HG02678 (cell line): ENCODE measurements around the gene MARK1.
"Not testable (repeated sequence)": the region's sequence is repeated elsewhere in the genome, so short reads cannot be mapped to it uniquely, and the experiment has no call there.

Experiments used
- ATAC-seq: cut with Tn5 transposase; IDR thresholded peaks from one replicate; pipeline ENCODE4 v1.9.1; 2021; ENCODE audit warnings: mild to moderate bottlenecking, moderate library complexity; ENCODE audit not compliant: unreplicated experiment

MARK1 gene

DNA sequence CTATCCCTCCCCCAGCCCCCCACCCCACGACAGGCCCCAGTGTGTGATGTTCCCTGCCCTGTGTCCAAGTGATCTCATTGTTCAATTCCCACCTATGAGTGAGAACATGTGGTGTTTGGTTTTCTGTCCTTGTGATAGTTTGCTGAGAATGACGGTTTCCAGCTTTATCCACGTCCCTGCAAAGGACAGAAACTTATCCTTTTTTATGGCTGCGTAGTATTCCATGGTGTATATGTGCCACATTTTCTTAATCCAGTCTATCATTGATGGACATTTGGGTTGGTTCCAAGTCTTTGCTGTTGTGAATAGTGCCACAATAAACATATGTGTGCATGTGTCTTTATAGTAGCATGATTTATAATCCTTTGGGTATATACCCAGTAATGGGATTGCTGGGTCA is 77.7 kb downstream of the MARK1 start:
- not testable (repeated sequence) for ATAC-seq

DNA sequence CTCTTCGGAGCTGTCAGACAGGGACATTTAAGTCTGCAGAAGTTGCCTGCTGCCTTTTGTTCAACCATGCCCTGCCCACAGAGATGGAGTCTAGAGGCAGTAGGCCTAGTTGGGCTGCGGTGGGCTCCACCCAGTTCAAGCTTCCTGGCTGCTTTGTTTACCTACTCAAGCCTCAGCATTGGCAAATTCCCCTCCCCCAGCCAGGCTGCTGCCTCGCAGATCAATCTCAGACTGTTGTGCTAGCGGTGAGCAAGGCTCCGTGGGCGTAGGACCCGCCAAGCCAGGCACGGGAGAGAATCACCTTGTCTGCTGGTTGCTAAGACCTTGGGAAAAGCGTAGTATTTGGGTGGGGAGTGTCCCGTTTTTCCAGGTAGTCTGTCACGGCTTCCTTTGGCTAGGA is 83.2 kb downstream of the MARK1 start:
- not testable (repeated sequence) for ATAC-seq

DNA sequence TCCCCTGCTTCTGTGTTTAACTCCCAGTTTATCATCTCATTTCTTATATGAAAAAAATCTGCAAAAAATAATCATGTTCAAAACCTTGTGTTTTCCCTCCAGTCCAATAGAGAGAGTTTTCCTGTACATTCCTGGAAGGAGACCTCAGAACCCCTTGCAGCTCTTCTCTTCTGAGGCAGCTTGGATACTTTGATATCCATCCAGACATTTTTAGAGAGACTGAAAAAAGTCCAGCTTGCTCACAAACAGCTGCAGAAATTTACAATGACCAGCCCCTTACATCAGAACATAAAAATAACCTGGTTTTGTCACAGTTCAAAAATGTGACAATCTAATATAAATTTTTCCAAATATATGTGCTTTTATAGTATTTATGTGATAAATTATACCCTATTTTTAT is 88.9 kb downstream of the MARK1 start:
- ATAC-seq: no peak

DNA sequence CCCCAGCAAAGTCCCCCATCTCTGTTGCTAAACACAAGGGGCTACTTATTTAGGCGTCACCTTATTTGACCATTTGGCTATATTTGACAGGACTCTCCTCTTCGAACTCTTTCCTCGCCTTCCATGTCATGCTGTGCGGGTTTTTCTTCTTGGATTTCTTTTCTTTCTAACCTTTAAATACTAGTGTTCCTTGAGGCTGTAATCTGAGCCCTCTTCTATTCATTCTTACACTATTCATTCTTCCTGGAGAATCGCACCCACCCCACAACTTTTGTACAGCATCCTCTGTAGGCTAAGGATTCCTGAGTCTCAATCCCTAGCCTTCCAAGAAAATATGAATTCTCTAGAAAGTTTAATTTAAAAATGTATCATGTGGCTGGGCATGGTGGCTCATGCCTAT is 100.5 kb downstream of the MARK1 start:
- ATAC-seq: no peak

DNA sequence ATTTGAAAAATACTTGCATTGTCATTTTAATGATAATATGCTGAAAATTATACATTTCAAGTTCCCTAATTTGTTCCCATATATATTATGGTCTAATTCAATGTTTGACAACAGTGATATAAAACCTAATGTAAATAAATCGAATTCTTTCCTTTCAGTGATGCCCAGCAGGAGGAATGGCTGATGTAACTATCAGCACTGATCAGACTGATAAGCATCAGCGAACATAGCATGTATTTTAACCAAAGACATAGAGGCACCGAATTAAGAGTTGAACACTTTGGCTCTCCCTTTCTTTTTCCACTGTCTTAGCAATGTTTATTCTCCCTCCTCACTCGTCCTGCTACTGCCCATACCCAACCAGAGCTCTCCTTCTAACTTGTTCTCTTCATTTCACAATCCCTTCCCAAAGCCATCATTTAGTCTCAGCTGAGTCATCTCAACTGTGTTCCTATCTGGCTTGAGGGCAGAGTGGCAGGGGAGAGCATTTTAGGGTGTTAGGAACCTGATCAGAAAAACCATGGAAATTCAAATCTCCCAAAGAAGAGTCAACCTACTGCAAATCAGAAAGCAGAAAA is 103.4 kb downstream of the MARK1 start:
- ATAC-seq: no peak

DNA sequence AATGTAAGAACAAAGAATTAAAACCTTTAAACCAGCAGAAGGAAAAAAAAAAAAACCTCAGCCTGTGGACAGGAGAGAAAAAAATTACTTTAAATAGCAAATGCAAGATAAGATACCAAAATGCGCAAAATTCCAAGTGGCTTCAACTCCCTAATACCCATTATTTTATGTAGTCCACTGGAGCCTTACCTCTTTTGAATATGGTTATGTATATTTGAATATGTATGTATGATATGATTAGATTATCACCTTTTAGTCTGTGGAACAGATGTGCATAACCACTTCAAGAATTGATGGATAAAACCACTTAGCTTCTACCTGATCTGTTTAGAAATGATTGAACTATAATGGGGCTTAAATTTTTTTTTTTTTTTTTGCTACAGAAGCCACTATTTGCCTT is 109.8 kb downstream of the MARK1 start:
- ATAC-seq: no peak

DNA sequence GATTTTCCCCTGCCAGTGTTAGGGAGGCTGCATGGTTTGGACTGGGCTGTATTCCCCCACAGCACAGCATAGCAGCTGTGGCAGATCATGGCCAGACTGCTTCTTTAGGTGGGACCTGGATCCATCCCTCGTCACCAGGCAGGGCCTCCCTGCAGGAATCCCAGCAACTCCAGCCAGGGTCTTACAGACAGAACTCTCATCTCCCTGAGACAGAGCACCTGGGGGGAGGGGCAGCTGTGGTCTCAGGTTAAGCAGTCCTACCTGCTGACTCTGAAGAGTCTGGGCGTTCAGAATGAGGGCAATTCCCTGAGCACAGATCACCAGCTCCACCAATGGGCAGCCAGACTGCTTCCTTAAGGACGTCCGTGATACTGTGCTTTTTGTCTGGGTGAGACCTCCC is 114.3 kb downstream of the MARK1 start:
- no peak for ATAC-seq

DNA sequence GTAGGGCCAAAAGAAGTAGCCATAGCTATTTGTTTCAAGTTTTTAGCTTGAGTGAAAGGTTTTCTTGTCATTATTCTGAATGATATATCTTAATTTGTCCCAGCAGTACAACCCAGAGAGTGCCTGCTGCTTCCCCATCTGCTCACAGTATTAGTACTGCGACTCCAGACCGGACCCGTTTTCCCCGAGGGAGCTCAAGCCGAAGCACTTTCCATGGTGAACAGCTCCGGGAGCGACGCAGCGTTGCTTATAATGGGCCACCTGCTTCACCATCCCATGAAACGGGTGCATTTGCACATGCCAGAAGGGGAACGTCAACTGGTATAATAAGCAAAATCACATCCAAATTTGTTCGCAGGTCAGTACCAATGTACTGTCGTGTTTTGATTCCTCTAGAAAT is 125.1 kb downstream of the MARK1 start:
- ATAC-seq: no peak

DNA sequence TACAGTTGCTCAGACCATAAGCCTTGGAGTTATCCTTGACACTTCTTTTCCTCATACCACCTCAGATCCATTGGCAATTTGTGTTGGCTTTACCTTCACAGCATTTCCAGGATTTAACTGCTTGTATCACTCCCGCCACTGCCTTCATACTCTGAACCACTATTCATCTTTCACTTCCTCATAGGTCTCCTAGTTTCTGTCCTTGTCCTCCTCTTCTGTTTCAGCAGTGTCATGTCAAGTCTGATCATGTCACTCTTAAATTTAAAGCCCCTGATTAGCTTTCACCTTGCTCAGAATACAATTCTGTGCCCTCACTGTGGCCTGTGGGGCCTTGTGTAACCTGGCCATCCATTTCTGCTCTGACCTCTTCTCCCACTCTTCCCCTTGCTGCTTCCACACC is 127.6 kb downstream of the MARK1 start:
- peak; percentile 92 for ATAC-seq

DNA sequence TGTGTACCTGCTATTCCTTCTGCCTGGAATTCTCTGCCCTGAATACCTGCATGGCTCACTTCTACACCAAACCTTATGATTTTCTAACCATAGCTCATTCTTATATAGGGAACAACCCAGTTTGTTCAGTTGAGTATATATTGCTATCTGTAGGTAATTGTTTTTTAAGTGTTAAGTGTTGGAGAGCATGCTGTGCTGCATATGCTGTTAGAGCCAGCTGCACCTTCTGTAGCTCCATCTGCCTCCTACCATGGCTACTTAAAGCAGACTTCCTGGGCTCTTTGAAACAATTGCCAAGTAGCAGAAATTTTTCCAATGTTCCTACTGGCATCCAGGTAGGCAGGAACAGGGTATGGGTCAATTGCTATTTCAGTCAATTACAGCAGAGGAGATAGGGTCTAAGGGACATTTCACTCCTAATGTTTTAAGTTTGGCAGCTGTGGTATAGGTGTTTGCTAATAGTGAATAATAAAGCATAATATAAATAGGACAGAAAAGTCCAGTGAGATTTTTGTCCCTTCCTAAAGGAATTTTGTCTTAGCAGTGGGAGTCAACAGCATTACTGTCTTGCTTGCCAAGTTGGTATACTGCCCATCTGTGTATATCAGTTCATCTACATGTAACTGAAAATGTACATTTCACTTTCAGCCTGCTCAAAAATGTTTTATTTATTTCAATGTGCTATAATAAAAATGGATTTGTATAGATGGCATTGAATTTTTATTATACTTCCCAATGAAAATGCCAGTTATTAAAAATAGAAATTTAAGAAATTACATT is 128.2 kb downstream of the MARK1 start:
- ATAC-seq: peak; percentile 23

DNA sequence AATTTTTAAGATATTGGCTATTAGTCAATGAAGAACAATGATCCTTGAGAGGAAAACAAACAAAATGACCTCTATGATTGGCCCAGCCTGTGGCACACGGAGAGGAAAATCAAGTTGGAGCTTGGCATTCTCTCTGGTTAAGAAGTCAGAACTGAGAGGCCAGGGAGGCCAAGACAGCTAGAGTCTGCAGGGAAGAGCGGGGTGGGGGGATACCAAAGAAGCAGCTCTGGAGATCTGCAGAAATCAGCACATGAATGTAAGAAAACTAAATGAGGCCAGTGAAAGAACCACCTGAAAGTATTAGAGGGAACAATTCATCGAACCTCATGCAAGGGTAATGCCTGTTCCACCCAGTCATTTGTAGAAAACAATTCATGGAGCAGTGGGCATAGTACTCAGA is 138.4 kb downstream of the MARK1 start:
- no peak for ATAC-seq

DNA sequence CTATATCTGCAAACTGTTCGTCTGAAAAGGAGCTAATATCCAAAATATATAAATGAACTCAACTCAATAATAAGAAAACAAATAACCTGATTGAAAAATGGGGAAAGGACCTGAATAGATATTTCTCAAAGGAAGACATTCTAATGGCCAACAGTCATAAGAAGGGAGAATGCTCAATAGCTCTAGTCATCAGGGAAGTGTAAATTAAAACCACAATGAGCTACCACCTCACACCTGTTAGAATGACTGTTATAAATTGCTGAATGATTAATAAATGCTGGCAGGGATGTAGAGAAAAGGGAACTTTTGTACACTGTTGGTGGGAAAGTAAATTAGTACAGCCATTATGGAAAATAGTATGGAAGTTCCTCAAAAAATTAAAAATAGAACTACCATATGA is 141.1 kb downstream of the MARK1 start:
- no peak for ATAC-seq

DNA sequence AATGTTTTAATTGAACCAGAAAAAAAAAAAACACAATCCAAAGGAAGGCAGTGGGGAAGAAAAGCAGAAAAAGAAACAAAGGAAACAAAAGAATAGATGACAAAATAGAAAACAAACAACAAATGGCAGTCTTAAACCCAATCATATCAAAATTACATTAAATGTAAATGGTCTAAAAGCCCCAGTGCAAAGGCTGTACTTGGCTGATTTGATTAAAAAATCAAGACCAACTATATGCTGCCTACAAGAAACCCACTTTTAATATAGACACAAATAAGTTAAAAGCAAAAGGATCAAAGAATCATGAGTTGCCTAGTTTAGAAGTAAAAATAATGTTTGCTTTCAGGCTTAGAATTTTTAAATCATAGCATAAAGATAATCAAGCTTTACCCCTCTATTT is 142.4 kb downstream of the MARK1 start:
- ATAC-seq: no peak

DNA sequence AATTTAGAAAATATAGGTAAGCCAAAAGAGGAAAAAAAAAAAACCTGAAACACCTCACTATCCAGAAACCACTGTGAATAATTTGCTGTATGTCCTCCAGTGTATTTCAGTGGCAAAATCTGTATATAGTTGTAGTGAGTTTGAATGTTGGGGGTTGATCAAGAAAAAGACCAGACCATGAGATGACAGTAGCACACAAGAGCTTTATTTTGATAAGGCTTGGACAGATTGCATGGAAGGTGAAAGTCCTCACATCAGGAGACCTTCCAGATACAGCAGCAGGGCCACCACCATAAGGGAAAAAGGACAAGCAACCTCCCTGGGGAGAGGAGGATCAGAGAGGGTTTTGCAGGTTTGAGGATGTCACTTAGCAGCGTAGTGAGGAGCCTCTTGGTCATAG is 146.0 kb downstream of the MARK1 start:
- no peak for ATAC-seq

DNA sequence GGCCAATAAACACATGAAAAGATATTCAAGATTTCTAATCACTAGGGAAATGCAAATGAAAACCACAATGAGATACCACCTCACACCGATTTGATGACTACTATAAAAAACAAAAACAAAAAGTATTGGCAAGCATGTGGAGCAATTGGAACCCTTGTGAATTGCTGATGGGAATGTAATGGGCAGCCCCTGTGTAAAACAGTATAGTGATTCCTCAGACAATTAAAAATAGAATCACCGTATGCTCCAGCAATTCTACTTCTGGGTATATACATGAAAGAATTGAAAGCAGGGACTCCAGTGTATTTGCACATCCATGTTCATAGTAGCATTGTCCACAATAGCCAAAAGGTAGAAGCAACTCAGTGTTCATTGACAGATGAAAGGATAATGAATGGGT is 149.3 kb downstream of the MARK1 start:
- ATAC-seq: no peak

DNA sequence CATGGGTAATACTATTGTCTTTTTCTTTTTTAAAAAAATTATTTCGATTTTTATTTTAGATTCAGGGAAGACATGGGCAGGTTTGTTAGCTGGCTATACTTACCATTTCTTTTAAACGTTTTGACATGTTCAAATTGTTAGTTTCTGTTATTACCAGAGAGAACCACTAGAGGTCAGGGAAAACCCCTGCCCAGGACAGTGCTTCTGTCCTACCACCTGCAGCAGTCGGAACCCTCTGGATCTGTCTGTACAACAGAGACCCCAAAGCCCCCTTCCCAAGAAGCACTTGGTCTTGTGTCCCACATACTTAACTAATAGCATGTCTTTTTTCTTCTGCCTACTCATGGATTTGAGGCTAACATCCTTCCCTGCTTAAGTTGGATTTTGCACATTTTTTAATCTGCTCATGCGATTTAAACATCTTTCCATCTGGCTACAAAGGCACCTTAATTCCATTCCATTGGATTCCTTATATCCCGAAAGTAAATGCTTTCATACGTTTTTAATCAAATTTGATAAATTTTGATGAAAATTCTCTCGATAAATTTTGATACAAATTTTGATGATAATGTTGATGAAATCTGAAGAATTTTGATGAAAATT is 152.2 kb downstream of the MARK1 start:
- ATAC-seq: peak; percentile 98

DNA sequence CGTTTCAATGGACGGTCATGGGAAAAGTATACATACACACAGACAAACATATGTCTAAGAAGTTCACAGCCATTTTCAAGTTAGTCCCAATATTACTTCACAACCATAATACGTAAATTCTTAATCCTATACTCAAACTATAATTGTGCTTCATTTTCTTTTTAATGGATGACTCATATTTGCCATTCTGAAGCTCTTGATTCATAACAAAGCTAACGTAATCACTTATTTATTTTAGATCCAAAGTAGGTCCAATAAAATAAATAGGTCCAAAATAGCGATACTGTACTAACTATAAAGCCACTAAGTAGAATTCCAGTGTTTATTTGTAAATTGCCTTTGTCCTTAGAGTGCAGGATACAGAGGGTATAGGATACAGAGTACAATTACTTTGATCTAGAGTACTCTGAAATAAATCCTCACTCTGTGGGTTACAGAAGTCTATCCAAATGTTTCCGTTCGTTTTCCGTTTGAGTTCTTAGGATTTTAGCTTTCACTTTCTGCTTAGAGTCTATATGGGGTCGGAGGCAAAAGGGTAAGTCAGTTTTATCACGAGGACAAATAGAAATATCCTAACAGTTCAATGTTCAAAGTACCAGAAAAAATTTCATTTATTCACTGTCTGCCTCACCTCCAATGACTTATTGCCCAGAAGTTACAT is 153.4 kb downstream of the MARK1 start:
- ATAC-seq: no peak

DNA sequence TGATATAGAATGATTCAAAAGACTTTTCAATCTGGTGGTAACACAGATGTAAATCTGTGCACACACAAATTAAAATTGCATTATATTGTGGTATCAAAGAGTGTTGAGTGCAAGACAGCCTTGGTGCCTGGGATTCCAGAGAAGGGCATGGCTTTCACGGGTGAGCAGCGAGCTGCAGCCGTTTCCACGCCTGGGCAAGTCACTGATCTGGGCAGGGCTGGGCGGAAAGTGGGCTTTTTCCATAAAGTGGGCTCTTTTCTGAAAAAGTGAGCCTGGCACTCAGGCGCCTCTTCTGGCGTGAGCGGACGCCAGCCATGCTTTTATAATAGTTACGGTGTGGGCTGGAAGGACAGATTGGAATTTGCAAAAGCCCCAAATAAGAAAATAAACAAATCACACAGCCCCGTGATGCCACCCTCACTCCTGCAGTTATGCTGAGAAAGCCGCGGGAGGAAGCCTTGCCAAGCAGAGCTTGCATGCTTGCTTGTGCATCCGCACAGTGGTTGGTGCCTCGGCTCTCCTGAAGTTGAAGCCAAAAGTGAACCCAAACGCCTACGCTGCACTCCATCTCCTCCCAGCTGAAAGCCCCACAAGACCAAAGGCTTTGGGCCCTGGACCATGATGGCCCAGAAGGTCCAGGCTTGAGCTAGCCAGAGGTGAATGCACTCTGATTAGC is 155.1 kb downstream of the MARK1 start:
- ATAC-seq: no peak

DNA sequence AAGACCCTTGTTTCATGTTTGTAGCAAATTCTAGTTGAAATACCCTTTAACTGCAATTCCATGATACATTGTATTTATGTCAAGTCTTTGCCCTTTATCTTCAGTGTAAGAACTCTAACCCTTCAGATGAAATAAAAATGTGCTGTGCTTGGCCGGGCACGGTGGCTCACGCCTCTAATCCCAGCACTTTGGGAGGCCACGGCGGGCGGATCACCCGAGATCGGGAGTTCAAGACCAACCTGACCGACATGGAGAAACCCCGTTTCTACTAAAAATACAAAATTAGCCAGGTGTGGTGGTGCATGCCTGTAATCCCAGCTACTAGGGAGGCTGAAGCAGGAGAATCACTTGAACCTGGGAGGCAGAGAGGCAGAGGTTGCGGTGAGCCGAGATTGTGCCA is 155.8 kb downstream of the MARK1 start:
- ATAC-seq: not testable (repeated sequence)

DNA sequence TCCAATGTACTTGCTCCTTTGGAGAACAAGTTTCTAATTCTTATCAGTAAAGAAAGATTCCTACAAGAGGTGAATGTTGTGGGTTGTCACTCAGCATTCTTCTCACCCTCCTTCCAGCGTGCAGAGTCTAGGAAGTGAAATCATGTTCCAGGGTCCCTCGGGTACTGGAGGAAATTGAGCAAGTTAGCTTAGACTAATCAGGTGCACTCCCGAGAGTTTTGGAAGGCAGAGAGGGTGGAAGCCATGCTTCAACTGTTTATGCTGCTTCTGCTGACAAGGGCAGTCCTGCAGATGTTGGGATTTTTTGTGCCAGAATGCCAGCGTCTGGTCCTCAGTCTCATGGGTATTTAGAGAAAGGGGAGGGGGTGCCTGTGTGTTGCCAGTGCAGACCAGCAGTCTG is 157.0 kb downstream of the MARK1 start:
- ATAC-seq: no peak

DNA sequence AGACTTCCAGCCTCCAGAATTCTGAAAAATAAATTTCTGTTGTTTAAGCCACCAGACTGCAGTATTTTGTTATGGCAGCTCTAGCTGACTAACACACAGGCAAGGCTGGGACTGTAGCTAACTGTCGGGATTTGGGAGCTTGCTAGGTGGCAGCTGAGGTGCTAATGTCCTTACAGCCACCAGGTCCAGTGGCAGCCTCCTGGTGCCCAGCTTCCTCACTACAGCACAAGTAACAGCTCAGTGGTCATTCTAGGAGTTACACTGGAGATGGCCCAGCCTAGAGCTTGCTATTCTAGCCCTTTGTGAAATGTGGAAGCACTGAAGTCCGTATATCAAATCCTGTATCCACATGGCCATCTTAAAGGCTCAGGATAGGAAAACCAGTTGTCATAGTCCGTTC is 157.9 kb downstream of the MARK1 start:
- ATAC-seq: no peak
